Vagina (tissue), 2 donors: Measurements from ENCODE around the gene EHBP1. TPM values are rescaled to one million over a fixed set of nuclear protein-coding genes. Genes with fewer than 3 reads are reported as not detected.

ENCODE experiments used
- DNase-seq, 2 donors: peaks; one replicate each; pipeline ENCODE4 v3.0.0-alpha.2; 2017; ENCODE audit errors: extremely low spot score in 2 of 2
- H3K27ac ChIP-seq: fragments of 200-600 bp; sonication (generic); one replicate; pipeline ENCODE4 v1.5.1; 2019
- H3K27me3 ChIP-seq: fragments of 200-600 bp; sonication (generic); one replicate; pipeline ENCODE4 v1.5.1; 2019
- H3K36me3 ChIP-seq, 2 donors: fragments of 200-600 bp; sonication (generic); one replicate each; pipeline ENCODE4 v1.5.1; 2017 to 2019
- H3K4me1 ChIP-seq: fragments of 200-600 bp; sonication (generic); one replicate; pipeline ENCODE4 v1.5.1; 2019
- H3K4me3 ChIP-seq, 2 donors: fragments of 200-600 bp; sonication (generic); 1 replicate in 1 of 2; 2 replicates in 1 of 2; pipeline ENCODE4 v1.5.1; 2016 to 2019
- H3K9me3 ChIP-seq: fragments of 200-600 bp; sonication (generic); one replicate; pipeline ENCODE4 v1.5.1; 2019
- CTCF ChIP-seq, 3 experiments: fragments of 450-650 bp in 2 of 3; fragments of 200-600 bp in 1 of 3; sonication (generic) in 1 of 3; IDR thresholded peaks; one replicate each; pipeline ENCODE4 v1.5.1; 2017 to 2019; ENCODE audit warnings: antibody characterized with exemption in 3 of 3, mild to moderate bottlenecking in 2 of 3, moderate library complexity in 2 of 3
- POLR2A ChIP-seq, 2 donors: fragments of 450-650 bp; IDR thresholded peaks; one replicate each; pipeline ENCODE4 v1.6.1; 2017; ENCODE audit warnings: antibody characterized with exemption in 2 of 2, mild to moderate bottlenecking in 2 of 2, moderate library complexity in 2 of 2
- POLR2AphosphoS5 ChIP-seq, 2 donors: sonication (generic); formaldehyde crosslinking; IDR thresholded peaks; one replicate each; pipeline ENCODE4 v1.9.0; 2017; ENCODE audit warnings: antibody characterized with exemption in 2 of 2, mild to moderate bottlenecking in 2 of 2, low read depth in 1 of 2; ENCODE audit not compliant: insufficient read depth in 1 of 2
- intact Hi-C: fragments of 100-400 bp; cut with DNase I; formaldehyde crosslinking; loops from one replicate; pipeline ENCODE4 v1.15.1; 2023
- total RNA-seq: library from RNA; depleted of rRNA; stranded (reverse); fragments of >200 nt; gene quantifications from one replicate; pipeline ENCODE4 v1.2.3, GENCODE V29; 2016

The EHBP1 gene
- total RNA-seq, 1 donor from 2014 or later: 97.7 TPM

DNA sequence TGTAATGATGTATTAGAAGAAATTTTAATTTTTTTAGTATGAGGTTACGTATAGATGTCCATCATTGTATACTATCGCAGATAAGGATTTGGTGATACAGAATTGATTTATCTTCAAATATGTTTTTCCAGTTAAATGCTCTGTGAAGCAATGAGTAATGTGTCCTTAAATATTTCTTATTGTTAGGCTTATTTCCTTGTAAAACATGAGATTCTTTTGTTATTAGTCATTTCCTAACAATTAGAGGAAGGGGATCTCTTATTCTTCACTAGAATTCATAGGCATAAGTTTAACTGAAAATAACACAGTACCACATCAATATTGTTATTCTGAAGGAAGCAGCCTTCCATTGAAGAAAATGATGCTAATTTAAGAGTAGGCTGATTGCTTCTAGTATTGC lies 329.7 kb downstream of the EHBP1 start:
- Histone ChIP-seq H3K27ac (no peak overlapping the region), H3K4me1 (no peaks in the 10 kb centered on the region), H3K36me3 (no peaks in the 10 kb centered on the region), H3K27me3 (no peaks in the 10 kb centered on the region), H3K9me3 (no peaks in the 10 kb centered on the region), H3K4me3 (no peak overlapping the region)
- intact Hi-C loops: no loop called here
- TF ChIP-seq CTCF (IDR thresholded peaks at IDR 0.05) (no peak), POLR2AphosphoS5 (IDR thresholded peaks at IDR 0.05; ENCODE audit: insufficient read depth in 1 of 2, low read depth in 1 of 2) (no peak), POLR2A (IDR thresholded peaks at IDR 0.05) (no peak)
- DNase-seq: no peak

- Histone ChIP-seq H3K36me3 (no peaks in the 10 kb centered on the region), H3K9me3 (no peaks in the 10 kb centered on the region), H3K27me3 (no peaks in the 10 kb centered on the region), H3K27ac (no peak overlapping the region), H3K4me3 (no peak overlapping the region), H3K4me1 (no peaks in the 10 kb centered on the region)
- intact Hi-C loops: no loop called here
- DNase-seq: no peak
- TF ChIP-seq POLR2A (IDR thresholded peaks at IDR 0.05) (no peak), CTCF (IDR thresholded peaks at IDR 0.05) (no peak), POLR2AphosphoS5 (IDR thresholded peaks at IDR 0.05; ENCODE audit: insufficient read depth in 1 of 2, low read depth in 1 of 2) (no peak)
Measured at GRCh38 chr2:63035660-63036059, 330.1 kb downstream of the EHBP1 start.

GRCh38 chr2:63038034-63038433 lies 332.5 kb downstream of the EHBP1 start:
- DNase-seq: no peak
- Histone ChIP-seq H3K27ac (no peak overlapping the region), H3K9me3 (no peaks in the 10 kb centered on the region), H3K4me1 (no peaks in the 10 kb centered on the region), H3K36me3 (no peaks in the 10 kb centered on the region), H3K27me3 (no peaks in the 10 kb centered on the region), H3K4me3 (no peak overlapping the region)
- intact Hi-C loops: no loop called here
- no peak for TF ChIP-seq POLR2AphosphoS5 (IDR thresholded peaks at IDR 0.05; ENCODE audit: insufficient read depth in 1 of 2, low read depth in 1 of 2)
- no peak for TF ChIP-seq CTCF (IDR thresholded peaks at IDR 0.05)
- TF ChIP-seq POLR2A (IDR thresholded peaks at IDR 0.05): no peak

DNA sequence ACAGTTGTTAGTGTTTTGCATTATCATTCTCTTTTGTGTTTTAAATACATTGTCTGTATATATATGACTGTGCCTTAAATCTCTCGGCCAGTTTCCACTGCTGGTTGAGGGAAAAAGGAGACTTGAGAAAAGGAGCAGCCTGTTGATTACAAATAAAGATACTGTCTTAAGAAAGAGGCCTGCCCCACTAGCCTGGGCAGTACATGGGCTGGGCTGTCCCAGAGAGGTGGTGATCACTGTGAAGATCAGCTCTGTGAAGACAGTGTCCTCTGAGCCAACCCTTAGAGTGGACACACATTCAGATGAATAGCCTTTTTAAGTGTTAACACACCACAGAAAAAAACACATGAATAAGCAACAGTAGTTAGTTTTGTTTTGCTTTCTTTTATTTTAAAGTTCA lies 335.1 kb downstream of the EHBP1 start:
- H3K4me3 ChIP-seq: no peak overlapping the region
- no peaks in the 10 kb centered on the region for H3K4me1 ChIP-seq
- TF ChIP-seq POLR2A (IDR thresholded peaks at IDR 0.05) (no peak), CTCF (IDR thresholded peaks at IDR 0.05) (no peak), POLR2AphosphoS5 (IDR thresholded peaks at IDR 0.05; ENCODE audit: insufficient read depth in 1 of 2, low read depth in 1 of 2) (no peak)
- H3K9me3 ChIP-seq: no peaks in the 10 kb centered on the region
- no peaks in the 10 kb centered on the region for H3K27me3 ChIP-seq
- peaks cover 0 to 3% of the 10 kb centered on the region in 2 donors for H3K36me3 ChIP-seq
- DNase-seq: no peak
- H3K27ac ChIP-seq: no peak overlapping the region
- intact Hi-C loops: no loop called here

GRCh38 chr2:63041592-63041991 lies 336.1 kb downstream of the EHBP1 start:
- Histone ChIP-seq H3K36me3 (peaks cover 0 to 9% of the 10 kb centered on the region in 2 donors), H3K27me3 (no peaks in the 10 kb centered on the region), H3K4me3 (no peak overlapping the region), H3K4me1 (no peaks in the 10 kb centered on the region), H3K9me3 (no peaks in the 10 kb centered on the region), H3K27ac (no peak overlapping the region)
- no peak for DNase-seq
- no peak for TF ChIP-seq CTCF (IDR thresholded peaks at IDR 0.05)
- TF ChIP-seq POLR2AphosphoS5 (IDR thresholded peaks at IDR 0.05; ENCODE audit: insufficient read depth in 1 of 2, low read depth in 1 of 2): no peak
- TF ChIP-seq POLR2A (IDR thresholded peaks at IDR 0.05): no peak
- intact Hi-C loops: no loop called here
